EH (cell line): ENCODE measurements around the gene GYG2.

Experiments
- DNase-seq: peaks from one replicate; pipeline ENCODE4 v3.0.0-alpha.2; 2015; ENCODE audit warnings: low read depth

Gene GYG2

DNA sequence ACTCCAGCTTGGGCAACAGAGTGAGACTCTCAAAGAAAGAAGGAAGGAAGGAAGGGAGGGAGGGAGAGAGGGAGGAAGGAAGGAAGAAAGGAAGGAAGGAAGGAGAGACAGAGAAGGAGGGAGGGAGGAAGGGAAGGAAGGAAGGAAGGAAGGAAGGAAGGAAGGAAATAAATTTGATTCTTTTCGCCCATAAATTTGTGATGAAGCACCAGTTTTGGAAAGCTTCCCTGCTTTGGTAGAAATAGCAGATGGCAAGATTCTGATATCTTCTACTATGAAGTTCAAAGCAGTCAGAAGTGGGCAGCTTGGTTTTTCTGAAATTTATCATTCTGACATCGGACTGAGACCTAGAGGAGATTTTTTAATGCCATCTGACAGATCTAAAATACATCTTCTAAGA lies 11.7 kb upstream of the GYG2 start:
- no peak for DNase-seq

DNA sequence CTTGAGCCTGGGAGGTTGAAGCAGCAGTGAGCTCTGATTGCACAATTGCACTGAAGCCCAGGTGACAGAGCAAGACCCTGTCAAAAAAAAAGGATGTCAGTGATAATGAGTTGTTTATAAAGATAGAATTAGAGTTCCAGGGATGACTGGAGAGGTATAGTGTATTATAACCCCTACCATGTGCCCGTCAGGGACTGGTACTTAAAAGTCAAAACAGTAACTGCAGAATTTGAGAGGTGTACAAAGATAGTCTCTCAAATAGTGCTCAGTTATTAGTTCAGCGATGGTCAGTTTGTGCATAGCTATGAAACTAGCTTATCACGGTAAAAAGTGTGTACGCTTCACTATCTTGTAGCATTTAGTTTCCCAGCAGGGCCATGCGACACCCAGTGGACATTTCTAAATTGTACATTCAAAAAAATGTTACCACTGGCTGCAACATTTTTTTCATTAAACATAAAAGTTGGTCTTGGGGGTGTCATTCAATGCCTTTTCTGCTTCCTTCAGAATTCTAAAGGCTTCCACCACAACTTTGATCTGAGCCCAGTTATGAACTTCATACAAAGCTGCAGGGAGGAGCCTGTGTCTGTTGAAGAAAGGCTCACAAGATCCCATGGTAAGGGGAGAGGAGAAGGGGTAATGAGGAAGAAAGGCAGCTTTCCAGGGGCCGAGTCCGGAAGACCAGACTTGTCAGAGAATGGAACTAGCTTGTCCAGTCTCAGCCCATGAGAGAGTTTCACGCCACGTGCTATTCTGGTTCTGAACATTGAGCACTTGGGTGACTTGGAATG lies 9.2 kb upstream of the GYG2 start:
- DNase-seq, result peak; percentile 39

DNA sequence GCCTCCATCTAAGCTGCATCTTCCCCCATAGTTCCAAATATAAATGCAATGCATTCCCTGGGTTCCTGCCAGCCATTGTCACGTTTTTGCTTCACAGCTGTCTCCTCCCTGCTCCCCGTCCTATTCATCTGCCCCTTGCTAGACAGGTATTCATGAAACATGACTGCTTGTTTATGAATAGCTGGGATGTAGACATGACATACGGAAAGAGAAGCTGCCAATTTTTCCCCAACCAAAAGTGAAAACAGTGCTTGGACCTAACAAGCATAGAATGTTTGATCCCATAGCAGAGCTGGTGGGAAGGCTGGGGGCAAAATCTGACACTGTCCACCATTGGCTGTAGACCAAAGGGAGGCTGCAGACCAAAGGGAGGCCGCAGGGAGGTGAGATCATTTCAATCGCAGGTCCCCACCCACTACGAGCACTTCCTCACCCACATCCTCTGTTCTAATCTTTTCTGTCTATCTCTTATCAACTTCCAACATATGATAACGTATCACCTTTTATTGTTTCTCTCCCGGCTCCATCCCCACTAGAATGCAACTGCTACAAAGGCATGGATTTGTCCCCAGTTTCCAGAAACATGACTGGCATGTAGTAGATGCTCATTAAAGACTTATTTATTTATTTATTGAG lies 8.5 kb upstream of the GYG2 start:
- no peak for DNase-seq

DNA sequence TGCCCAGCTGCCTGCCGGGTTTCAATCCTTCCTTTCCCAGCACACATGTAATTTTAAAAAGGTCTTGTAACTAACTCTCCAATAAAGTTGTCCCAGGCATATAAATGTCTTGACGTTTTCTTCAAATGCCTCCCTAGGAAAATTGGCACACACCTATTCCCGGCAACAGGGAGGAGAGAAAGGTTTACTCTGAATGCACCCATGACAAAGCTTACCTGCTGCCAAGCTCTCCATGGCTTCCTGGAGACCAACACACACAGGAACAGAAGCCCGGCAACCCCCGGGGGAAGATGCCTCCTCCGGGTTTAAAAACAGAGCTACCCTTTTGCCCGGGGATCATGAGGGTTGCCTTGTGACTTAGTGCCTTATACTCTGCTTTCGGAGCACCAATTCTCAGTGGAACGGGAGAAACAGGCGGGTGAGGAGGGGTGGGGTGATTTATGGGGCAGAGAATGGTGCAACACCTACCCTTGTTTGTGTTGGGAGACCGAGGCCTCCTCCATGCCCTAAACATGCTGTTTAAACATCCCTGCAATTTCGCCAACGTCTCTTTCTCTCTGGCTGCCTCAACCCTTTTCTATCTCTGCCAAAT lies 4.8 kb upstream of the GYG2 start:
- no peak for DNase-seq

DNA sequence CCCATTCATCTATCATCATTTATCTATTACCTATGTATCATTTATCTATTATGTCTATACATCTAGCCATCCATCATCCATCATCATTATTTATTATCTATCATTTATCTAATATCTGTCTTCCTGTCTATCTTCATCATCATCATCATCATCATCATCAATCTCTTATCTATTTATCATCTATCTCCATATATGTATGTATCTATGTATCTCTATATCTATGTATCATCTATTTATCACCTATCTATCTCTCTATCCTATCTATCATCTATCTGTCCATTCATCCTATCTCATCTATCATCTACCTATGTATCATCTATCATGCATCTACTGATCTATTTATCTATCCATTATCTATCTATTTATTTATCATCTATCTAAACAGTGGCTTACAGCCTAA lies 3.8 kb upstream of the GYG2 start:
- no peak for DNase-seq

DNA sequence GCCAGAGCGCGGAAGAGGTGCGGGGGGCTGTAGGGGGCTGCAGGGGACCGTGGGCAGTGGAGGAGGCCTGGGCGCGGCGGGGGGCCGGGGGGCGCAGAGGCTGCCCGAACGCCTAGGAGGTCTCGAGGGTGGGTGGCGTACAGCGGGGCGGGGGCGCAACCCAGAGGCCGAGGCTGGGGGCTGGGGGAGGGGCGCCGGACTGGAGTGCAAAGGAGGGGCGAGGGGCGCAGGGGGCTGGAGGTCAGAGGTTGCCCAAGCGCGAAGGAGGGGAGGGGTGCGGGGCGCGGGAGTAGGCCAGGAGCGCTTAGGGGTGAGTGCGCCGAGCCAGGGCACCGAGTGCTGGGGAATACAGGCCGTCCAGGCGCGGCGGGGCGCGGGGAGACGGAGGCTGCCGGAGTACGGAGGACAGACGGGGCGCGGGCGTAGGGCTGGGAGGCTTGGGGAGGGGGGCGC lies 255 bp downstream of the GYG2 start:
- no peak for DNase-seq

DNA sequence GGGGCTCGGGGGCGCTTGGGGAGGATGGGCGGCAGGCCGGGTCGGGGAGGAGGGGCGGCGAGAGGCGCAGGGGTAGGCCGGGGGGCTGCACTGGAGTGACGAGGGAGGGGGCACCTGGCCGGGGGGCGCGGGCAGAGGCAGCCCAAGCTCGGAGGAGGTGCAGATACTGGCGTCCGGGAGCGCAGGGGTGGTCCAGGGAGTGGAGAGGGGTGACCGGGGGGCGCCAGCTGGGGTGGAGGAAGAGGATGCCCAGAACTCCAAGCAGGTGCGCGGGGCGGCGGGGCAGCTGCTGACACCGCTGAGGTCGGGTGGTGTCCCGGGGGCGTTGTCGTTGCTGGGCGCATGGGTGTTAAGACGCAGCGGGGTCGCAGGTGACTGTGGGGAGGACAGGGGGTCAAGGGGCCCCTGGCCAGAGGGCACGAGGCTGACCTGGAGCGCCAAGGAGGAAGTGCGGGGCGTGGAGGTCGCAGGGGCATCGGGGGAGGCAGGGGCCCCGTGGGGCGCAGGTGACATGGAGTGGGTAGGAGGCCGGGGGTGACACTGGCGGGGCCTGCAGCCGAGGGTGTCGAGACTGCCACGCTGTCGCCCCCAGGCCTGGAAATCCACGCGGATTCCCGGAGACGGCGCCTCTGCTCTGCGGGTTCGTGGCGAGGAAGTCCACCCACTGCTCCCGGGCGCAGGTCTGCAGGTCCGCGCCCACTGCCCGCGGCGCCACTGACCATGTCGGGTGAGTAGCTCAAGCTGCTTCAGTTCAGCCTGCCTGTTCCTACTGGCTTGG lies 928 bp downstream of the GYG2 start:
- no peak for DNase-seq

DNA sequence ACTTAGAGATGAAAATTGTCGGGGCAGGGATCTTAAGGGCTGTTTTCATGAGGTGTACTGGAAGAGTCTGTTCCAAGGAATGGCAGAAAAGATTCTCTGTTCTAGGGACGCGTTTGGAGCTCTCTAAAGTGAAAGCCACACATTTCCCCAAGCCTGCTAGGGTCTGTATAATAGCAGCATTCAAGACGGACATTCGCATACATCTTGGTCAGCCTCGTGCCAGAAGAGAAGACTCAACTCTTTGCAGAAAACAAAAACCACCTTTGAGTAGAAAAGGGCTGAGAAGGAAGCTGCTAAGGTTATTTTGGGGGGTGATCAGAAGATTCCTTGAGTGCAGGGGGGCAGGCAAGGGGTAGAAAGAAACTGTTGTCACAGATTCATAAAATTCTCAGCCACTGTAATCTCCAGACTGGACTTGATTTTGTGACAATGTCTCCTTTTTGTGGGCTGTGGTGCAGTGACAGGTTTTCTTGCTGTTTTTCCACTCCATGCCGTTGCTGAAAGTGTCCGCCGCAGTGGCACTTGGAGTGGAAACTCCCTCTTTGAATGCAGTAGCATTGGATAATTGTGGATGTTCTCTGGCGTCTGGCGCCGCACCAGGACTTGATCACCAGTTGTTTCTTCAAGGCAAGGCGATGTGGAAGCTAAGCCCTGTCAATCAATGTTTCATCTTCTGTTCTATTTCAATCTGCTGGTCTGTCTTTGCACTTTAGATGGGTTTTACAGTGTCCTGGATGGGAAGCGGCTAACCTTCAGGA lies 2.9 kb downstream of the GYG2 start:
- no peak for DNase-seq

DNA sequence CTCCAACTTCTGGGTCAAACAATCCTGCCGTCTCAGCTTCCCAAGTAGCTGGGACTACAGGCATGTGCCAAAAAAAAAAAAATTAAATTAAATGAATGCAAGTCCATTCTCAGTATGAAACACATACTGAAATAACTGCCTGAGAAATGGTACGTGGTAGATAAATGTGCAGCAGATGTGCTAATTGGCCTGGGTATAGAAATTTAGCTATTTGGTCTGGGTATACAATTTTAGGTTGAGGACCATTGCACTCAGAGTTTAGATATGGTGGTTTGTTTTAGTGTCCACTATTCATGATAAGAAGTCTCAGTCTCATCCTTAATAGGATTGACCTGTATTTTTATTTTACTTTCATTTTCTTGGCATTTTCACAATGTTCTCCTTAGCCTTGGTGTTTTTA lies 9.2 kb downstream of the GYG2 start:
- no peak for DNase-seq

DNA sequence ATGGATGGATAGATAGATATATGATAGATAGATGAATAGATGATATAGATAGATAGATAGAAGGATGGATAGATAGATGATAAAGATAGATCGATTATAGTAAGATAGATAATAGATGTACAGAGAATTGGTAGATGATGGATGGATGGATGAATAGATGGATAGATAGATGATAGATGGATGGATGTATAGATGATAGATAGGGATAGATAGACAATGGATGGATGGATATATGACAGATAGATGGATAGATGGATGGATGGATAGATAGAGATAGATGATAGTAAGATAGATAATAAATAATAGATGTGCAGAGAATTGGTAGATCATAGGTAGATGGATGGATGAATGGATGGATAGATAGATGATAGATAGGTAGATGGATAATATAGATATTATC lies 12.2 kb downstream of the GYG2 start:
- DNase-seq, result no peak

DNA sequence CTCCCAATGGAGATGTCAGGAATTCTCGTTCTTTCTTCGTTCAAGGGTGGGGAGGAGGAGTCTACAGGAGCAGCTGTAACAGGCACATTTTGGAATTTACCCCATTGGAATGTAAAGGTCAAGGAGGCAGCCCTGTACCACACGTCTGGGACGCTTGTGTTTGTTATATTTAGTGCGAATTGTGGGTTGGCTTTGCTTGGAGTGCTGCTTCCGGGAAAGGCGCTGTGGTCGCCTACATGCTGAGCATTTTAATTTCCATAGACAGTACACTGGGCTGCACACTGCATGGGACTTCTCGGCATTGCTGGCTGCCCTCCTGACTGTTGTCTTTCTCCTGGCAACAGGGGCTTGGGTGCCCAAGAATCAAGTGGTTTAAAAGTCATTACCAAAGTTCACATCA lies 12.8 kb downstream of the GYG2 start:
- DNase-seq, result no peak

DNA sequence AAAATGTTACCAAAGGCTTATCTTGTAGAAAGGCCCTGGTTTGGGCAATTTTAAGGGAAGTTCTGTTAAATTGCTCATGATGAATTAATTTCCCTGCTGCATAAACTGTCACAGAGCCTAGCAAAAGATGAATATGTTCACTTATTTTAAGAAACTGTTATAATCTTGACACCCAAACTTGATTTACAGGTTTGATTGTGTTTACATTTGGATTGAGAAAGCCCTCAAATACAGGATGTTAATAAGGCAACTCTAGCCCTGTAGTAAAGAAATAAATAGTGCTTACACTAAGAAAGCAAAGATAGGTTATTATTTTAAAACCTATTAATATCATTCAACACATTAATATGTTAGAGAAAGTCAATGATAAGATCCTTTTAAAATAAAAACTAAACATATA lies 18.3 kb downstream of the GYG2 start:
- DNase-seq, result no peak

DNA sequence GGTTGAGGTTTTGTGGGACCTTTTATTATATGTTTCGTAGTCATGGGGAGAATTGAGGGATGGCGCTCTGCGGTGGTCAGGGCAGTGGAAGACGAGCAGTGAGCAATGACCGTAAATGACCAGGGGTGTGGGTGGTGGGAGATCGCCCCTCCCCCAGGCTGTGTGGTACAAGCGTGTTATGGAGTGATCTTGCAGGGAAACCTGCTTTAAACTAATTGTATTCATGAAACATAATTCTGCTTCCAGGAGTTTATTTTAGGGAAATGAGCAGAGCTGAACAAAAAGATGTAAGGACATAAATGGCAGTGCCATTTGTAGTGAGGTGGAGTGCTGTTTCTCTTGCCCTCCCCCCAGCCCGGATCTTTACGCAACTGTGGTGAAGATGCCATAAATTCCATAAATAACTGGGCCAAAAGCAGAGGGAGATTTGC lies 20.2 kb downstream of the GYG2 start:
- DNase-seq, result peak; percentile 77

DNA sequence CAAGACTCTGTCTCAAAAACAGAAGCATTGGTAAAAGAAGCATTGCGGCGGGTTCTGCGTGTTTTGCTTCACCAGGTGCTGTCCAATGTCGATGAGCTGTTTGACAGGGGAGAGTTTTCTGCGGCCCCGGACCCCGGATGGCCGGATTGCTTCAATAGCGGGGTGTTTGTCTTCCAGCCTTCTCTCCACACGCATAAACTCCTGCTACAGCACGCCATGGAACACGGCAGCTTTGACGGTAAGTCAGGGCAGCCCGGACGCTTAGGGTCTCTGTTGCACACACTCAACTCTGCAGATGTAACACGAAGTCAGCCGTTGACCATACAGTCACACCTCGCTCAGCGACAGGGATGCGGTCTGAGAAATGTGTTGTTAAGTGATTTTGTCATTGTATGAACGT lies 26.2 kb downstream of the GYG2 start:
- DNase-seq, result no peak

DNA sequence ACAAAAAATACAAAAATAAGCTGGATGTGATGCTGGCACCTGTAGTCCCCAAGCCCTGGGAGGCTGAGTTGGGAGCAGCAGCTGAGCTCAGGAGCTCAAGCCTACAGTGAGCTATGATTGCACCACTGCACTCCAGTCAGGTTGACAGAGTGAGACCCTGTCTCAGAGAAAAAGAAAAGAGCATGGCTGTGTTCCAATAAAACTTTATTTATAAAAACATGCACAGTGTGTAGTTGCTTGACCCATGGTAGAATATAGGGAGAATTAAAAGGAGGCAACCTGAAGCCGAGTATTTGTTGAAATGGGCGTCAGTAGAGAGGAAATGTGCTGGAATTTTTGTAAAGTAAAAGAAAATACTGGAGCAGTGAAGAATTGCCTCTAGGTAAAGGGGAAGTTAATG lies 27.0 kb downstream of the GYG2 start:
- DNase-seq, result no peak

DNA sequence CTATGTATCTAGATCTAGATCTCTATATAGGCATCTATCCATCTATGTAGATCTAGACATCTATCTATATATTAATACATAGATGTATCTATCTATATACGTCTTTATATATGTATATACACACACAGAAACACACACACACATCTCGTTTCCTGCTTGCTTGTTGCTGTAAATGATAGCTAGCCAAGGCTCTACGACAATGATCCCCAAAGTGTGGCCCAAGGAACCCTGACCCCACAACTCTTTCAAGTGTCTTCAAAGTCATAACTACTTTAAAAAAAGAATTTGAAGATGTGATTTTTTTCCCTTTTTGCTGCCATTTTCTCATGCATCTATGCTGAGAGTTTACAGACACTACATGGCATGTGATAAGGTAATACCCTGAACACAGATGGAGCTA lies 28.8 kb downstream of the GYG2 start:
- no peak for DNase-seq

DNA sequence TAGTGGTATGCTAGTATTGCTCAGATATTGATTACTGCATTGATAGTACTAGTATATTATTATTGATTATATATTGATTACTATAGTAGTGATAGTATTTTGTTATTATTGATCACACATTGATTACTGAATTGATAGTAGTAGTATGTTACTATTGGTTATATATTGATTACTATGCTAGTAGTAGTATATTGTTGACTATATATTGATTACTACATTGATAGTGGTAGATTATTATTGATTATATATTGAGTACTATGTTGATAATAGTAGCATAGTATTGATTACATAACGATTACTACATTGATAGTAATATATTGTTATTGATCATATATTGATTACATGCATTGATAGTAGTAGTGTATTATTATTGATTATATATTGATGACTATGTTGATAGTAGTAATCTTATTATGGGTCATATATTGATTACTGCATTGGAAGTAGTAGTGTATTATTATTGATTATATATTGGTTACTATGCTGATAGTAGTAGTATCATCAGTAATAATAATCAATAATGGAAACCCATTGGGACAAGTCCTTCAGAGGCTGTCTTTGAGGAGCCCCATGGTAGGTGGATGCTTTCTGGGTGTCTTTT lies 30.6 kb downstream of the GYG2 start:
- no peak for DNase-seq

DNA sequence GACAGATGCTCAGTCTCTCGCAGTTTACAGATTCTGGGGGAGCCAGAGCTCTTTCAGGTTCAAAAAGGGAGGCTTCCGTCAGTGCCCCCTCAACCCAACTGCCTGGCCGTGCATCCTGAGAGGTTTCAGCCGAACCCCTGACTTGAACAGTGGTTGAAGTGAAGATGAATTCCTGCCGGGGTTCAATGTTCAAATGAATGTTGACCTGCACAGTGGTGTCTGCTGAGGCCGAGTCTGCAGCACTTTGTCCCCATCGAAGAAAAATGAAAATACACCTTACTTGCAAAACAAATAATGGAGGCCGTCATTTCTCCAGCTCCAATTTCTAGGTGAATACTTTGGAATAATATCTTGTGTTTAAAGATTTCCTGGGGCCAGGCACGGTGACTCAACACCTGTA lies 33.7 kb downstream of the GYG2 start:
- DNase-seq, result no peak

DNA sequence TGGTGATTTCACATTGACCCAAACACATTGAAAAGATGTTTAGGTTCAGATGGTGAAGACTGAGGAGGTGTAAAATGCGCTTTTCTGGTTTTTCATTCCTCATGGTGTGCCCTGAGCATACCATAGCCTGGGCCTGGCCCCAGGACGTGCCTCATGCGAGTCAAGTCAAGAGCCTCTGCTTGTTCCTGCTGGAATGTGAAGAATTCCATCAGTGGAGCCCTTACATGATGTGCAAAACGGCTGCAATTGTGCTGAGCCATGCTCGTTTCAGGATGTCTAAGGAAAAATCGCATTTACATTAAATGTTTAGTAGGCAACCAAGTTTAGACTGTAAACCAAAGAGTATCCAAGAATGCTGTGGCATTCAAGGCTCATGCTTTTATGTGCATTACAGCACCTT lies 34.9 kb downstream of the GYG2 start:
- DNase-seq, result peak; percentile 72

DNA sequence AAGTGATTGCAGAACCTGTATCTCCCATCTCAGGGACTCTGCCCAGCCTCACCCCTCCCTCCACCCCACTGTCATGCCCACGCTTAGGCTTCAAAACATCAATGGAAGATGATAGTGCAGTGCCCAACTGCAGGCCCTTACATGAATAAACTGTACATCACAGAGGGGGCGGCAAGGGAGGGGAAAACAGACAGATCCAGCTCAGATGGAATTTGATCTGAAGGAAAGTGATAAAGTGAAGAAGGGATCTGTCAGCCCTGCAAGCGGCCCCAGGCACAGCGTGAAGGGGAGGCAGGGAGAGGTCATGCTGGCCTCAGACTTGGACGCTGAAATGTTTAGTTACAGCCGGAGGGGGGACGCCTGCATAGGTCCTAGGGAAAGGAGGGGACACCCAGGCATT lies 38.5 kb downstream of the GYG2 start:
- DNase-seq, result no peak

DNA sequence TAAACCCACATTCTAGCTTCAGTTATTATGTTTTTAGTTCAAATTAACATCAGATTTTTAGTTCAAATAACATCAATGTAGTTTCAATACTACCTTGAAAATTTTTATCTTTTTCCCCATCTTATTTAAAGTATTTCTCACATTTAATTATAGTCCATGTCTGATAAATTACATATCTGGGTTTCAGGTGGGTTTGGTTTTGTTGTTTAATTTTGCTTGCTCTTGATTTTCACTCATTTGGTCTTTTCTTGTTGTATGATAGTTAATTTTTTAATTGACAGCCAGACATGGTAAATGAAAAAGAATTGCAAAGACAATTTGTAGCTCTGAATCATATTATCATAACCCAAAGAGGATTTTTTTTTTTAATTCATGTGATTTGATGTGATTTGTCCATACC lies 41.9 kb downstream of the GYG2 start:
- no peak for DNase-seq

DNA sequence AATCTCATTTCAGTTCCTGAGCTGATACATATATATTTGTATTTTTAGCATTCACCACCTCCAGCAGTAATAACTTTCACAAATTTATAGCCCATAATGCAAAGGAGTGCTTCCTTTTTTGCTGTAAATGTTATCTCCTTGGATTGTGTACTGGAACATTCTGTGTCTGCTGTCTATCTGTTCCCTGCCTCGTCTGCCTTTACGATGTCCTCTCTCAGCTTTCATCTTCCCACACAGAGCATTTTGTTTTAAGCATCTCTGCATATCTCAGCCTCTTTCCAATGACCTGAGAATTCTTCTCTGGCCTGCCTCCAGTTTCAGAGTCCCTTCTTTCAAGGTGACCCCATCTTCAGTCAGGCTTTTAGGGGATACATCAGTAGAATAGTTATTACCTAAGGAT lies 43.1 kb downstream of the GYG2 start:
- DNase-seq, result no peak
